ENCODE results near the gene FLCN. TPM values are rescaled to one million over a fixed set of nuclear protein-coding genes. Genes with fewer than 3 reads are reported as not detected.

Gene FLCN
- total and polyA plus RNA-seq, 2 experiments from 2014 or later, result 12.1 to 36.6 TPM

- TF ChIP-seq, protein P1, sequence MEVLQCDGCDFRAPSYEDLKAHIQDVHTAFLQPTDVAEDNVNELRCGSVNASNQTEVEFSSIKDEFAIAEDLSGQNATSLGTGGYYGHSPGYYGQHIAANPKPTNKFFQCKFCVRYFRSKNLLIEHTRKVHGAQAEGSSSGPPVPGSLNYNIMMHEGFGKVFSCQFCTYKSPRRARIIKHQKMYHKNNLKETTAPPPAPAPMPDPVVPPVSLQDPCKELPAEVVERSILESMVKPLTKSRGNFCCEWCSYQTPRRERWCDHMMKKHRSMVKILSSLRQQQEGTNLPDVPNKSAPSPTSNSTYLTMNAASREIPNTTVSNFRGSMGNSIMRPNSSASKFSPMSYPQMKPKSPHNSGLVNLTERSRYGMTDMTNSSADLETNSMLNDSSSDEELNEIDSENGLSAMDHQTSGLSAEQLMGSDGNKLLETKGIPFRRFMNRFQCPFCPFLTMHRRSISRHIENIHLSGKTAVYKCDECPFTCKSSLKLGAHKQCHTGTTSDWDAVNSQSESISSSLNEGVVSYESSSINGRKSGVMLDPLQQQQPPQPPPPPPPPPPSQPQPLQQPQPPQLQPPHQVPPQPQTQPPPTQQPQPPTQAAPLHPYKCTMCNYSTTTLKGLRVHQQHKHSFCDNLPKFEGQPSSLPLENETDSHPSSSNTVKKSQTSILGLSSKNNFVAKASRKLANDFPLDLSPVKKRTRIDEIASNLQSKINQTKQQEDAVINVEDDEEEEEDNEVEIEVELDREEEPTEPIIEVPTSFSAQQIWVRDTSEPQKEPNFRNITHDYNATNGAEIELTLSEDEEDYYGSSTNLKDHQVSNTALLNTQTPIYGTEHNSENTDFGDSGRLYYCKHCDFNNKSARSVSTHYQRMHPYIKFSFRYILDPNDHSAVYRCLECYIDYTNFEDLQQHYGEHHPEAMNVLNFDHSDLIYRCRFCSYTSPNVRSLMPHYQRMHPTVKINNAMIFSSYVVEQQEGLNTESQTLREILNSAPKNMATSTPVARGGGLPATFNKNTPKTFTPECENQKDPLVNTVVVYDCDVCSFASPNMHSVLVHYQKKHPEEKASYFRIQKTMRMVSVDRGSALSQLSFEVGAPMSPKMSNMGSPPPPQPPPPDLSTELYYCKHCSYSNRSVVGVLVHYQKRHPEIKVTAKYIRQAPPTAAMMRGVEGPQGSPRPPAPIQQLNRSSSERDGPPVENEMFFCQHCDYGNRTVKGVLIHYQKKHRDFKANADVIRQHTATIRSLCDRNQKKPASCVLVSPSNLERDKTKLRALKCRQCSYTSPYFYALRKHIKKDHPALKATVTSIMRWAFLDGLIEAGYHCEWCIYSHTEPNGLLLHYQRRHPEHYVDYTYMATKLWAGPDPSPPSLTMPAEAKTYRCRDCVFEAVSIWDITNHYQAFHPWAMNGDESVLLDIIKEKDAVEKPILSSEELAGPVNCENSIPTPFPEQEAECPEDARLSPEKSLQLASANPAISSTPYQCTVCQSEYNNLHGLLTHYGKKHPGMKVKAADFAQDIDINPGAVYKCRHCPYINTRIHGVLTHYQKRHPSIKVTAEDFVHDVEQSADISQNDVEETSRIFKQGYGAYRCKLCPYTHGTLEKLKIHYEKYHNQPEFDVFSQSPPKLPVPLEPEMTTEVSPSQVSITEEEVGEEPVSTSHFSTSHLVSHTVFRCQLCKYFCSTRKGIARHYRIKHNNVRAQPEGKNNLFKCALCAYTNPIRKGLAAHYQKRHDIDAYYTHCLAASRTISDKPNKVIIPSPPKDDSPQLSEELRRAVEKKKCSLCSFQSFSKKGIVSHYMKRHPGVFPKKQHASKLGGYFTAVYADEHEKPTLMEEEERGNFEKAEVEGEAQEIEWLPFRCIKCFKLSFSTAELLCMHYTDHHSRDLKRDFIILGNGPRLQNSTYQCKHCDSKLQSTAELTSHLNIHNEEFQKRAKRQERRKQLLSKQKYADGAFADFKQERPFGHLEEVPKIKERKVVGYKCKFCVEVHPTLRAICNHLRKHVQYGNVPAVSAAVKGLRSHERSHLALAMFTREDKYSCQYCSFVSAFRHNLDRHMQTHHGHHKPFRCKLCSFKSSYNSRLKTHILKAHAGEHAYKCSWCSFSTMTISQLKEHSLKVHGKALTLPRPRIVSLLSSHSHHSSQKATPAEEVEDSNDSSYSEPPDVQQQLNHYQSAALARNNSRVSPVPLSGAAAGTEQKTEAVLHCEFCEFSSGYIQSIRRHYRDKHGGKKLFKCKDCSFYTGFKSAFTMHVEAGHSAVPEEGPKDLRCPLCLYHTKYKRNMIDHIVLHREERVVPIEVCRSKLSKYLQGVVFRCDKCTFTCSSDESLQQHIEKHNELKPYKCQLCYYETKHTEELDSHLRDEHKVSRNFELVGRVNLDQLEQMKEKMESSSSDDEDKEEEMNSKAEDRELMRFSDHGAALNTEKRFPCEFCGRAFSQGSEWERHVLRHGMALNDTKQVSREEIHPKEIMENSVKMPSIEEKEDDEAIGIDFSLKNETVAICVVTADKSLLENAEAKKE (CRISPR knock-in tag; IDR thresholded peaks at IDR 0.05), result no peak
- TF ChIP-seq CTCF (conservative IDR thresholded peaks at IDR 0.05; ENCODE audit: low read depth in 2 of 2), result no peak
These were observed 6.2 kb upstream of the FLCN start (continued) for GRCh38 chr17:17243163-17243562.

GRCh38 chr17:17242246-17242645 is 5.3 kb upstream of the FLCN start:
- Mint-ChIP-seq H3K4me1 (peaks cover 3% of the 10 kb centered on the region; the same call in 1 of the 3 replicates), H3K27me3 (ENCODE audit: insufficient read depth, low read depth, poor library complexity) (peaks cover under 1% of the 10 kb centered on the region), H3K9me3 (no peaks in the 10 kb centered on the region), H3K36me3 (ENCODE audit: low read depth) (peaks cover 19% of the 10 kb centered on the region), H3K4me3 (no peak overlapping the region), H3K27ac (no peak overlapping the region)
- no peak overlapping the region for H3K4me2 ChIP-seq
- no peaks in the 10 kb centered on the region for H3K9me2 ChIP-seq (ENCODE audit: insufficient read depth)
- no peaks in the 10 kb centered on the region for H3F3A ChIP-seq (replicated peaks; ENCODE audit: low read depth)
- H3K27me3 ChIP-seq (ENCODE audit: insufficient read depth), result no peaks in the 10 kb centered on the region
- H3K36me3 ChIP-seq (ENCODE audit: insufficient read depth), result peaks cover 6% of the 10 kb centered on the region
- H3K79me2 ChIP-seq (replicated peaks; ENCODE audit: insufficient read depth), result no peaks in the 10 kb centered on the region
- ATAC-seq (no peak), DNase-seq (ENCODE audit: low spot score) (no peak)
- H2AFZ ChIP-seq, result no peak overlapping the region
- H3K4me3 ChIP-seq, result no peak overlapping the region
- H3K27ac ChIP-seq (ENCODE audit: low read depth), result no peak overlapping the region
- peaks cover 3% of the 10 kb centered on the region; the same call in 1 of the 2 replicates for H4K20me1 ChIP-seq (replicated peaks; ENCODE audit: insufficient read depth)
- no peaks in the 10 kb centered on the region for H3K4me1 ChIP-seq (ENCODE audit: insufficient read depth)
- TF ChIP-seq POLR2AphosphoS5 (IDR thresholded peaks at IDR 0.05; ENCODE audit: low read depth) (no peak), CREB1 (CRISPR knock-in tag; IDR thresholded peaks at IDR 0.05; ENCODE audit: low read depth) (no peak), STAT1 (IDR thresholded peaks at IDR 0.05; ENCODE audit: unreplicated experiment) (no peak), ETS1 (IDR thresholded peaks at IDR 0.05) (no peak)
- TF ChIP-seq, protein P1 (CRISPR knock-in tag; IDR thresholded peaks at IDR 0.05), result no peak

All from GM23338 (cell line).